ENCODE measurements around the gene CCDC154.

DNA sequence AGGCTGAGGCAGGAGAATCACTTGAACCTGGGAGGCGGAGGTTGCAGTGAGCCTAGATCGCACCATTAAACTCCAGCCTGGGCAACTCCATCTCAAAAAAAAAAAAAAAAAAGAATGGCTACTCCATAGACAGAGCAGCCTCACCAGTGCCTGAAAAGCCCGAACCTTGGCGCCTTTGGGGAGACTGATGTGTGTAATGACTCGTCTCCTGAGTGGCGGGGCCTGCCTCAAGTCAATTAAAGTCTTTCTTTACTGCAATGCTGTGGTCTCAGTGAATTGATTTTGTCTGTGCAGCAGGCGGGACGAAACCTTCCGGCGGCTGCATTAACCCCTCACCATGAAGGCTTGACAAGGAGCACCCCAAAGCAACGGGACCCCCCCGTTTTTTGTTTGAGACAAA lies 20.3 kb downstream of the CCDC154 start:
- no peak for TF ChIP-seq EZH2phosphoT487 (IDR thresholded peaks at IDR 0.05; ENCODE audit: insufficient read depth, low read depth)
- TF ChIP-seq EZH2 (IDR thresholded peaks at IDR 0.05; ENCODE audit: insufficient read depth, poor library complexity, severe bottlenecking) = no peak
